K562 (cell line): ENCODE data around the gene ZDHHC18. TPM values are rescaled to one million over a fixed set of nuclear protein-coding genes. Genes with fewer than 3 reads are reported as not detected.

Experiments used
- CAMTA2 ChIP-seq: fragments of 250-450 bp; sonication (Bioruptor Pico); conservative IDR thresholded peaks from 2 replicates; pipeline ENCODE4 v1.5.1; 2022
- DMBX1 ChIP-seq: fragments of 250-450 bp; sonication (Bioruptor Pico); IDR thresholded peaks from 2 replicates; pipeline ENCODE4 v1.8.0; 2022; ENCODE audit warnings: inconsistent platforms, mild to moderate bottlenecking, moderate library complexity, borderline replicate concordance
- GABPB1 ChIP-seq: sonication (generic); formaldehyde crosslinking; IDR thresholded peaks from 2 replicates; pipeline ENCODE4 v1.8.0; 2022; ENCODE audit warnings: mild to moderate bottlenecking, missing genetic modification reagents
- KAT7 ChIP-seq: sonication (generic); formaldehyde crosslinking; IDR thresholded peaks from 2 replicates; pipeline ENCODE4 v1.8.0; 2022; ENCODE audit warnings: missing genetic modification reagents, mild to moderate bottlenecking, borderline replicate concordance
- LEF1 ChIP-seq: fragments of 450-650 bp; IDR thresholded peaks from 2 replicates; pipeline ENCODE4 v1.6.1; 2016; ENCODE audit warnings: mild to moderate bottlenecking
- MBD2 ChIP-seq: sonication (generic); IDR thresholded peaks from 2 replicates; pipeline ENCODE4 v1.6.1; 2016; ENCODE audit warnings: low read depth, borderline replicate concordance
- MTA1 ChIP-seq: fragments of 450-650 bp; IDR thresholded peaks from 2 replicates; pipeline ENCODE4 v1.6.1; 2017; ENCODE audit warnings: borderline replicate concordance
- MYNN ChIP-seq, 2 experiments: sonication (generic); formaldehyde crosslinking in 1 of 2; IDR thresholded peaks; 2 replicates each; pipeline versions ENCODE4 v1.5.0 to v1.6.1; 2016 to 2020; ENCODE audit warnings: antibody characterized with exemption in 1 of 2, missing genetic modification reagents in 1 of 2
- RBBP5 ChIP-seq: fragments of 200-600 bp; sonication (generic); IDR thresholded peaks from 2 replicates; pipeline ENCODE4 v1.6.1; 2012; ENCODE audit warnings: borderline replicate concordance, mild to moderate bottlenecking, low read length, control low read depth, inconsistent platforms; ENCODE audit not compliant: insufficient read depth, poor library complexity, severe bottlenecking
- SMAD1 ChIP-seq: fragments of 150-350 bp; IDR thresholded peaks from 2 replicates; pipeline ENCODE4 v1.6.1; 2014; ENCODE audit warnings: low read length, low read depth; ENCODE audit not compliant: partially characterized antibody
- TAF9B ChIP-seq: fragments of 450-650 bp; IDR thresholded peaks from 2 replicates; pipeline ENCODE4 v1.6.1; 2018; ENCODE audit warnings: mild to moderate bottlenecking; ENCODE audit not compliant: partially characterized antibody
- TCF3 ChIP-seq: sonication (generic); formaldehyde crosslinking; IDR thresholded peaks from 2 replicates; pipeline ENCODE4 v1.4.0; 2020; ENCODE audit warnings: mild to moderate bottlenecking, missing genetic modification reagents
- ZNF134 ChIP-seq: fragments of 250-450 bp; sonication (Bioruptor Pico); conservative IDR thresholded peaks from 2 replicates; pipeline ENCODE4 v1.4.0; 2020
- ZNF143 ChIP-seq: sonication (generic); formaldehyde crosslinking; IDR thresholded peaks from 2 replicates; pipeline ENCODE4 v1.9.0; 2022; ENCODE audit warnings: mild to moderate bottlenecking, missing genetic modification reagents
- polyA plus RNA-seq, 8 experiments: library from polyadenylated mRNA; depleted of rRNA in 4 of 8; stranded (reverse) in 5 of 8; unstranded in 3 of 8; fragments of >200 nt; fragmentation: Nextera tagmentation in 2 of 8; fragmentation: Illumina TruSeq in 1 of 8; extraction: Ambion mirVana in 2 of 8; extraction: Trizol in 1 of 8; gene quantifications; 2 replicates each; pipeline versions ENCODE4 v1.2.1 to v1.2.3, GENCODE V29; 2011 to 2014; ENCODE audit warnings: inconsistent platforms in 1 of 8, missing spikeins in 1 of 8
- total RNA-seq, 7 experiments: library from RNA; depleted of rRNA in 6 of 7; stranded (reverse); fragments of >200 nt in 6 of 7; fragmentation: Illumina TruSeq in 2 of 7; extraction: Trizol in 2 of 7; gene quantifications; 2 replicates each; pipeline versions ENCODE4 v1.2.1 to v1.2.3, GENCODE V29; 2011 to 2021; ENCODE audit warnings: low replicate concordance in 1 of 7
- TF ChIP-seq, protein P1 (sequence below): fragments of 250-450 bp; sonication (Bioruptor Pico); IDR thresholded peaks from 2 replicates; pipeline ENCODE4 v1.8.0; 2021; ENCODE audit warnings: borderline replicate concordance, mild to moderate bottlenecking, moderate library complexity; ENCODE audit not compliant: poor library complexity, severe bottlenecking
- TF ChIP-seq, protein P2 (sequence below): IDR thresholded peaks from 2 replicates; pipeline ENCODE4 v1.6.1; 2011; ENCODE audit warnings: borderline replicate concordance, low read depth, mild to moderate bottlenecking, moderate library complexity, low read length; ENCODE audit not compliant: insufficient read depth, poor library complexity, severe bottlenecking
- TF ChIP-seq, protein P3 (sequence below), 2 experiments: IDR thresholded peaks; 2 replicates each; pipeline ENCODE4 v1.6.1; 2012; ENCODE audit warnings: improper control_type of control experiment in 2 of 2, low read depth in 2 of 2, low read length in 2 of 2, borderline replicate concordance in 1 of 2
- TF ChIP-seq, protein P4 (sequence below), 2 experiments: IDR thresholded peaks; 2 replicates each; pipeline ENCODE4 v1.6.1; 2011; ENCODE audit warnings: borderline replicate concordance in 1 of 2, control low read depth in 1 of 2, low read depth in 1 of 2, low read length in 1 of 2, mild to moderate bottlenecking in 1 of 2, mixed read lengths in 1 of 2, moderate library complexity in 1 of 2; ENCODE audit not compliant: insufficient read depth in 1 of 2, insufficient read length in 1 of 2, poor library complexity in 1 of 2, severe bottlenecking in 1 of 2; ENCODE audit errors: extremely low read depth in 1 of 2
- TF ChIP-seq, protein P5 (sequence below): fragments of 450-650 bp; formaldehyde crosslinking; IDR thresholded peaks from 2 replicates; pipeline ENCODE4 v1.4.0; 2020; ENCODE audit warnings: mild to moderate bottlenecking, moderate library complexity

Gene ZDHHC18
- total and polyA plus RNA-seq, 9 of the 15 experiments (the other 6 are each of a cell fraction or from before 2014, with no cell fraction given) = 0.42 to 35.6 (median 15.8) TPM

DNA sequence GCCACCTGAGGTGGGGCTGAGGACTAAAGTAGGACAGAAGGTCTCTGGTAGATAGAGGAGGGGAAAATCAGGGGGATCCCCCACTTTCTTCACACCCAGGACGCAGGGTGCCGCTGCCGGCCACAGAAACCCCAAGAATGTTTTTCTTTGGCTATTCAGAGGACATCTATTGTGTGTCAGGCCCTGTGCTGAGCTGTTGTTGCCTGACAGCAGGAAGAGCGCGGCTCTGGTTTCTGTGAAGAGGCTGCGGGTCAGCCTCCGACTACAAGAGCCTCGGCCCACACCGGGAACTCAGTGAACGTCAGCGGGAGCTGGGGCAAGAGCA is 39.1 kb upstream of the ZDHHC18 start (continued):
- TF ChIP-seq, protein P1, sequence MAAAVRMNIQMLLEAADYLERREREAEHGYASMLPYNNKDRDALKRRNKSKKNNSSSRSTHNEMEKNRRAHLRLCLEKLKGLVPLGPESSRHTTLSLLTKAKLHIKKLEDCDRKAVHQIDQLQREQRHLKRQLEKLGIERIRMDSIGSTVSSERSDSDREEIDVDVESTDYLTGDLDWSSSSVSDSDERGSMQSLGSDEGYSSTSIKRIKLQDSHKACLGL (CRISPR knock-in tag) = no peak
- TF ChIP-seq, protein P2, sequence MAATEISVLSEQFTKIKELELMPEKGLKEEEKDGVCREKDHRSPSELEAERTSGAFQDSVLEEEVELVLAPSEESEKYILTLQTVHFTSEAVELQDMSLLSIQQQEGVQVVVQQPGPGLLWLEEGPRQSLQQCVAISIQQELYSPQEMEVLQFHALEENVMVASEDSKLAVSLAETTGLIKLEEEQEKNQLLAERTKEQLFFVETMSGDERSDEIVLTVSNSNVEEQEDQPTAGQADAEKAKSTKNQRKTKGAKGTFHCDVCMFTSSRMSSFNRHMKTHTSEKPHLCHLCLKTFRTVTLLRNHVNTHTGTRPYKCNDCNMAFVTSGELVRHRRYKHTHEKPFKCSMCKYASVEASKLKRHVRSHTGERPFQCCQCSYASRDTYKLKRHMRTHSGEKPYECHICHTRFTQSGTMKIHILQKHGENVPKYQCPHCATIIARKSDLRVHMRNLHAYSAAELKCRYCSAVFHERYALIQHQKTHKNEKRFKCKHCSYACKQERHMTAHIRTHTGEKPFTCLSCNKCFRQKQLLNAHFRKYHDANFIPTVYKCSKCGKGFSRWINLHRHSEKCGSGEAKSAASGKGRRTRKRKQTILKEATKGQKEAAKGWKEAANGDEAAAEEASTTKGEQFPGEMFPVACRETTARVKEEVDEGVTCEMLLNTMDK = no peak
- TF ChIP-seq DMBX1 = no peak
- TF ChIP-seq, protein P3, sequence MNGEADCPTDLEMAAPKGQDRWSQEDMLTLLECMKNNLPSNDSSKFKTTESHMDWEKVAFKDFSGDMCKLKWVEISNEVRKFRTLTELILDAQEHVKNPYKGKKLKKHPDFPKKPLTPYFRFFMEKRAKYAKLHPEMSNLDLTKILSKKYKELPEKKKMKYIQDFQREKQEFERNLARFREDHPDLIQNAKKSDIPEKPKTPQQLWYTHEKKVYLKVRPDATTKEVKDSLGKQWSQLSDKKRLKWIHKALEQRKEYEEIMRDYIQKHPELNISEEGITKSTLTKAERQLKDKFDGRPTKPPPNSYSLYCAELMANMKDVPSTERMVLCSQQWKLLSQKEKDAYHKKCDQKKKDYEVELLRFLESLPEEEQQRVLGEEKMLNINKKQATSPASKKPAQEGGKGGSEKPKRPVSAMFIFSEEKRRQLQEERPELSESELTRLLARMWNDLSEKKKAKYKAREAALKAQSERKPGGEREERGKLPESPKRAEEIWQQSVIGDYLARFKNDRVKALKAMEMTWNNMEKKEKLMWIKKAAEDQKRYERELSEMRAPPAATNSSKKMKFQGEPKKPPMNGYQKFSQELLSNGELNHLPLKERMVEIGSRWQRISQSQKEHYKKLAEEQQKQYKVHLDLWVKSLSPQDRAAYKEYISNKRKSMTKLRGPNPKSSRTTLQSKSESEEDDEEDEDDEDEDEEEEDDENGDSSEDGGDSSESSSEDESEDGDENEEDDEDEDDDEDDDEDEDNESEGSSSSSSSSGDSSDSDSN (IDR thresholded peaks at IDR 0.05; ENCODE audit: borderline replicate concordance in 1 of 2, low read depth in 2 of 2, low read length in 2 of 2) = no peak
- TF ChIP-seq, protein P4, sequence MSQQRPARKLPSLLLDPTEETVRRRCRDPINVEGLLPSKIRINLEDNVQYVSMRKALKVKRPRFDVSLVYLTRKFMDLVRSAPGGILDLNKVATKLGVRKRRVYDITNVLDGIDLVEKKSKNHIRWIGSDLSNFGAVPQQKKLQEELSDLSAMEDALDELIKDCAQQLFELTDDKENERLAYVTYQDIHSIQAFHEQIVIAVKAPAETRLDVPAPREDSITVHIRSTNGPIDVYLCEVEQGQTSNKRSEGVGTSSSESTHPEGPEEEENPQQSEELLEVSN (IDR thresholded peaks at IDR 0.05; ENCODE audit: borderline replicate concordance in 1 of 2, extremely low read depth in 1 of 2, insufficient read depth in 1 of 2, insufficient read length in 1 of 2, low read depth in 1 of 2, low read length in 1 of 2, poor library complexity in 1 of 2, severe bottlenecking in 1 of 2) = no peak
- no peak for TF ChIP-seq CAMTA2 (CRISPR knock-in tag)
- no peak for TF ChIP-seq SMAD1
- TF ChIP-seq GABPB1 (CRISPR knock-in tag) = no peak
- no peak for TF ChIP-seq RBBP5
- TF ChIP-seq MYNN (IDR thresholded peaks at IDR 0.05) = no peak
- TF ChIP-seq MYNN (CRISPR knock-in tag; IDR thresholded peaks at IDR 0.05) = no peak
- no peak for TF ChIP-seq KAT7 (CRISPR knock-in tag)
- TF ChIP-seq TCF3 (CRISPR knock-in tag) = no peak
- no peak for TF ChIP-seq LEF1
- no peak for TF ChIP-seq MTA1
- no peak for TF ChIP-seq TAF9B
- no peak for TF ChIP-seq ZNF134 (CRISPR knock-in tag)
- TF ChIP-seq, protein P5, sequence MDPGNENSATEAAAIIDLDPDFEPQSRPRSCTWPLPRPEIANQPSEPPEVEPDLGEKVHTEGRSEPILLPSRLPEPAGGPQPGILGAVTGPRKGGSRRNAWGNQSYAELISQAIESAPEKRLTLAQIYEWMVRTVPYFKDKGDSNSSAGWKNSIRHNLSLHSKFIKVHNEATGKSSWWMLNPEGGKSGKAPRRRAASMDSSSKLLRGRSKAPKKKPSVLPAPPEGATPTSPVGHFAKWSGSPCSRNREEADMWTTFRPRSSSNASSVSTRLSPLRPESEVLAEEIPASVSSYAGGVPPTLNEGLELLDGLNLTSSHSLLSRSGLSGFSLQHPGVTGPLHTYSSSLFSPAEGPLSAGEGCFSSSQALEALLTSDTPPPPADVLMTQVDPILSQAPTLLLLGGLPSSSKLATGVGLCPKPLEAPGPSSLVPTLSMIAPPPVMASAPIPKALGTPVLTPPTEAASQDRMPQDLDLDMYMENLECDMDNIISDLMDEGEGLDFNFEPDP = no peak
- no peak for TF ChIP-seq ZNF143 (CRISPR knock-in tag)
- no peak for TF ChIP-seq MBD2
